D721Med (cell line): ENCODE measurements around the gene CYP2W1.
"Not testable (repeated sequence)": the region's sequence is repeated elsewhere in the genome, so short reads cannot be mapped to it uniquely, and the experiment has no call there.

Experiments
- DNase-seq: peaks from one replicate; pipeline ENCODE4 v3.0.0; 2011; ENCODE audit warnings: low spot score; ENCODE audit not compliant: insufficient read length
- FAIRE-seq: peaks from 2 replicates; lab custom pipeline; 2011; peaks lifted over from hg19 to GRCh38; lab: Jason Lieb, UNC
- CTCF ChIP-seq: IDR thresholded peaks from 2 replicates; pipeline ENCODE4 v1.5.1; 2012; ENCODE audit warnings: mild to moderate bottlenecking, control low read depth; ENCODE audit not compliant: insufficient read depth; ENCODE audit errors: missing control alignments

CYP2W1 gene

GRCh38 chr7:960269-960871, 22.6 kb upstream of the CYP2W1 start:
- TF ChIP-seq CTCF: no peak
- DNase-seq (no peak), FAIRE-seq (no peak)

GRCh38 chr7:960972-961371, 22.0 kb upstream of the CYP2W1 start:
- not testable (repeated sequence) for DNase-seq, FAIRE-seq

DNA sequence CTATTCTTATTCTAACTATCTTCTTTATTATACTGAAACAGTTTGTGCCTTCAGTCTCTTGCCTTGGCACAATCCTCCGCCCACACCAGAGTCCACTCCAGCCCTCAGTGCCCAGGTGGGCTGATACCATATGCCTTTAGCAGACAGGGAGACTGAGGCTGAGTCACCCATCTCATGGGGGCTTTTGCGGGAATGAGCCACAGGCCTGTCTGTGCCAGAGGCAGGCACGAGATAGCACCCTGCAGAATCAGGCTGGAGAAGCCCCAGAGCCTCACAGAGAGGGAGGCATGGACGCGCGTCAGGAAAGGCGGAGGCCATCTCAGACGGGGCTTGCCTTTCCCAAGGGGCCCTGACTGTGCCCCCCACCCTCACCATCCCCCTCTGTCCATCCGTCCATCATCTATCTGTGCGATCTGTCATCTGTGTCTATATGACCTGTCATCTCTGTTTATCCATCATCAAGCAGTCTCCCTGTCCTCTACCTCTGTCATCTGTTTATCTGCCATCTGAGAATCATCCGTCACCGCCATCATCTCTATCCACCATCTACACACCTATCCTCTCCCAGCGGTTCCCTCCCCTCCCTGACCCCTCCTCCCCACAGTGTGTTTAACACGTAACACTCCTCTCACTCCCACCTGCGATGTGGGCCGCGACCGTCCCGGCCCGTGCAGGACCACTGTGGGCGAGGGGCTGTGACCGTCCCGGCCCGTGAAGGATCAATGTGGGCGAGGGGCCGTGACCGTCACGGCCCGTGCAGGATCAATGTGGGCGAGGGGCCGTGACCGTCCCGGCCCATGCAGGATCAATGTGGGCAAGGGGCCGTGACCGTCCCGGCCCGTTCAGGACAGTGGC, 21.2 kb upstream of the CYP2W1 start:
- FAIRE-seq: no peak
- no peak for DNase-seq
- no peak for TF ChIP-seq CTCF

DNA sequence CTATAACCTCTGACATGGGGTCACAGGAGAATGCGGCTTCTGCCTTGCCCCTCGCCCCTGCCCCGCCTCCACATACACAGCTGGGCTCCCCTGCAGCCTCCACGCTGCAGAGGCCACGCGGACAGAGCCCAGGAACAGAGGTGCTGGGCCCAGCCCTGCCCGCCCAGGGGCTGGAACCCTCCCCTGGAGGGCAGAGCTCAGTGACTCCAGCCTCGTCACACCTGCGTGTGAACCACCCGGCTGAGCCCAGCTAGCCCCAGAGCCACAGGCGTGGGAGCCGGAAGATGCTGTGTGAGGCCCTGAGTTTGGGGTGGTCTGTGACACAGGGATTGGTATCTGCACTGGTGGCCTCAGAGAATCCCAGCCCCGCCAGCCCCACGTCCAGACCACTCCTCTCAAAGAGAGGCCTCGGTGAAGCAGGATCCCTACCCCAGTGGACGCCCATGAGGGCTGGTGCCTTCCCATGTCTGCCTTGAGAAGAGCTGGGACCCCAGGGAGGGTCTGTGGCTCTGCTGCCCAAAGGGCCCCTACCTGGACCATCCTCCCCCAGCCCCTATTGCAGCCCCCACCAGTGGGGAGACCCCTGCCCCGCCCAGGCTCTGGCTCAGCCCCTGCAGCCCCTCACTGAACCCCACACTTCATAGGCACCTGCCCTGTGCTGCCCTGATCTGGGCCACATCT, 20.4 kb upstream of the CYP2W1 start:
- no peak for FAIRE-seq
- no peak for TF ChIP-seq CTCF
- no peak for DNase-seq

GRCh38 chr7:963236-964078, 19.5 kb upstream of the CYP2W1 start:
- no peak for TF ChIP-seq CTCF
- DNase-seq (no peak), FAIRE-seq (no peak)

DNA sequence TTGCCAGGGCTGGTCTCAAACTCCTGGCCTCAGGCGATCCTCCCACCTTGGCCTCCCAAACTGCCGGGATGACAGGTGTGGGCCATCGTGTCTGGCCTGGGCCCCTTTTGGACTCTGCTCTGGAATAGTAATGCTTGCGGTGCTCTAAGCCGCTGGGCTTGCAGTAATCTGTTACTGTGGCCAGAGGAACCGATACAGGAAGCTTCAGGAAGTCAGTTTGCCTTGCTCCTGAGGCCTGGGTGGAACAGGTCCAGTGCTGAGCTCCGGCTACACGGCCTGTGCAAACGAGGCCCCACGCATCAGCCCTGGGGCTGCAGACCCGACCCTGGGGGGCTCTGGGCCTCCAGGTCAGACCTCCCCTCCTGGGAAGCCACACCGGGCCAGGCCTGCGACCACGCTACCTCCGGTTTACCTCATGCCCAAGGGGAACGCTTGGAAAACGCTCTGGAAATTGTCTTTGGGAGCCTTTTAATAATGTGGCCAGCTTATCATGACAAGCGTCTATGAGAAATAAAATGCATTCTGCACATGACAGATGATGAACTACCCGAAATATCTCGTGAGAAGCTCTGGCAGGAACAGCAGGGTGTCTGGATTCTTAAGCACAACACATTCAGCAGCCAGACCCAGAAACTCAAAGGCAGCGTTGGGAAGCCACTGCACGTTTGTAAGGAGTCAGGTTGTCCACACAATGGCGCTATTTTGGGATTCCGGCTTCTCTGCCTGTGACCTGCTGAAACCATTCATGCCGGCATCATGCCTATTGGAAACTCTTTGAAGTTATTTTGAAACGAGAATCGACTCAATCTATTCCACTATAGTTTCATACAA, 18.4 kb upstream of the CYP2W1 start:
- DNase-seq (no peak), FAIRE-seq (no peak)
- TF ChIP-seq CTCF: no peak
